HG03457 (cell line): ENCODE measurements around the gene CREG1.
"Not testable (repeated sequence)": the region's sequence is repeated elsewhere in the genome, so short reads cannot be mapped to it uniquely, and the experiment has no call there.

Source experiments
- ATAC-seq: cut with Tn5 transposase; IDR thresholded peaks from one replicate; pipeline ENCODE4 v1.9.1; 2021; ENCODE audit warnings: moderate number of reproducible peaks; ENCODE audit not compliant: unreplicated experiment

CREG1 gene

DNA sequence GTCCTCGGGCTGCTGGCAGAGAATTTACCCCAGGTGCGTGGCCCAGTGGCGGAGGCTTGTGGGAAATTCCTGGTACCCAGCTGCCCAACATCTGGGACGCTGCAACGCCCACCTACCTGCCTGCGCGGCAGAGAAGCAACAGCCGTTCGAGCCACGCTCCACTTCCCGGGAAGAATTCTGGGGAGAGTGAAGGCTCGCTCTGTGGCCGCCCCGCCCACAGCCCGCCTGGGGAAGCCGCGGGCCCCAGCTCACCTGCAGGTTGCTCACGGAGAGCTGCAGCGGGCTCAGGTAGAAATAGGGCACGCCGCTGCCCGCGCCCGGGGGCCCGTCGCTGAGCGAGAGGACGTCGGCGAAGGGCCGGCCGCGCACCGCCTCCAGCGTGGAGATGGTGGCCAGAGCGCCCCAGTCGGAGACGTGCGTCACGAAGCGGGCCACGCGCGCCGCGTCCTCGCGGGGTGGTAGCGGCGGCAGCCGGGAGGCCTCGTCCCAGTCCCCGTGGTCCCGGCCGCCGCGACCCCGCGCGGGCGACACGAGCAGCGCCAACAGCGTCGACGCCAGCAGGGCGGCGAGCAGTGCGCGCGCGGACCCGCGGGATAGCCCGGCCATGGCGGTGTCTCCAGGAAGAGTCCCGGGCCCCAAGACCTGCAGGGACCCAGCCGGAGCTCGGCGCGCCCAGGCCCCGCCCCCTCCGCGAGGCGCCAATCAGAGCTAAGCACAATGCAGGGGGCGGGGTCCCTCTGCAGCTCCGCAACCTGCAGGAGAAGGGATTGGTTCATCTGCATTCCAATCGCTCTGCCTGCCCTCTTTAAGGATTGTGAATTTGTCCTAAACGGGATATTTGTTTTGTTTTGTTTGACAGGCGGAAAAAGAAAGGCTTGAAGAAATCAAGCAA is at the start of gene CREG1:
Gene CREG1, minus strand, starts transcription at position 627 of the 892 bp plus-strand sequence.
- peak; percentile 95 for ATAC-seq

DNA sequence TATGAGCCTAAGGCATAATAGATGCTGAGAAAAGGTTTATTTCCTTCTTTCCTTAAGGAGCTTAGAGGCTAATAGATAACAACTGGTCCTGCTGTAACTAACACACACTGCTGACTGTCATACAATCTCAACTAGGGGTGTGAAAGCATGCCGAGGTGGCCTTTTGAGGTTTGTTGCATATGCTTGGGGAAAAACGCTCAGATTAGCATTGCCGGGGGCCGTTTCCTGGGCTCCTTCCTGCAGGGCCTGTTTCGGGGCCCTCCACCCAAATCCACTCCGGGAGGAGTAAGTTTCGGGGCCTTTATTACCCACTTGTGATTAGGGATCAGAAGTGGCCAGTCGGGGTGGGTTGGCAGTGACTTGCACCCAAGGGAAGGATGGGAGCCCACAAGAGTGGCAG is 49.3 kb upstream of the CREG1 start:
- ATAC-seq: no peak

DNA sequence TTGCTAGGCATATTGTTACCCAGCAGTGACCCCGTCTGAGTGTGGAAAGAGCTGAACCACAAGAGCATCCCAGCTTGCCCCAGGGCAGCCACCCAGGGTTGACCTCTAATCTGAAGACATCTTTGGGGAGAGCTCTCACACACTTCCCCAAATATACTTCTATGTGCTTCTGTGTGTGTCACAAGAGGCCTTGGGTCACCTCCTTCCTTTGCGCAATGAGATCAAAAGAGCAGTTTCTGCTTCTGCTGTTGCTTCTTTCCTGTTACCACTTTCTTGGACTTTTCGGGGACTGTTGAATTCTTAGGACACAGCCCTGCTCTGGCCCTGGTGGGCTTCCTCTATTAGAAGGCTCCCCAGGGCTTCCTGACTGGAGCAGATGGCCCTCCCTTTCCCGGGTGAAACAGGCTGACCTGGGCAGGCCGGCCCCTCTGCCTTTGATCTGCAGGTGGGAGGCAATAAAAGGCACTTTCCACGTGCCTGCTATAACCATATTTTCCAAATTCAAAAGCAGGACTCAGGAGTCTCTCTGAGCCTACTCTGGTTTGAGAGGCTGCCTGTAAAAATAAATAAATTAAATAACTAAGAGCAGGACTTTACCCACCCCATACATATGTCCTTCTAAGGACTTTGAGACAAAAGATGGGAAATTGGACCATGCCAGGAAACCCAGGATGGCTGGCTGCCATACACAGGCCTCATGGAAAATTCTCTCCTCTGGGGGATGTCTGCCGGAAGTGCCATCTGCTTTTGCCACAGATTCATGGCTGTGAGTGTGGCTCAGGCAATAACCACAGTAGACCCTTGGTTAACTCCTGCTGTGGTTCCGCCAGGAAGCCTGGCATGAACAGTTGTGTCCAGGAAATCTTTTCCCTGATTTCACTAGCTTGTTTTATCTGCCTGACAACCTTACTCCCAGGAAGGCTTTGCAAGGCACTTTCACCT is 48.2 kb upstream of the CREG1 start:
- ATAC-seq: no peak

DNA sequence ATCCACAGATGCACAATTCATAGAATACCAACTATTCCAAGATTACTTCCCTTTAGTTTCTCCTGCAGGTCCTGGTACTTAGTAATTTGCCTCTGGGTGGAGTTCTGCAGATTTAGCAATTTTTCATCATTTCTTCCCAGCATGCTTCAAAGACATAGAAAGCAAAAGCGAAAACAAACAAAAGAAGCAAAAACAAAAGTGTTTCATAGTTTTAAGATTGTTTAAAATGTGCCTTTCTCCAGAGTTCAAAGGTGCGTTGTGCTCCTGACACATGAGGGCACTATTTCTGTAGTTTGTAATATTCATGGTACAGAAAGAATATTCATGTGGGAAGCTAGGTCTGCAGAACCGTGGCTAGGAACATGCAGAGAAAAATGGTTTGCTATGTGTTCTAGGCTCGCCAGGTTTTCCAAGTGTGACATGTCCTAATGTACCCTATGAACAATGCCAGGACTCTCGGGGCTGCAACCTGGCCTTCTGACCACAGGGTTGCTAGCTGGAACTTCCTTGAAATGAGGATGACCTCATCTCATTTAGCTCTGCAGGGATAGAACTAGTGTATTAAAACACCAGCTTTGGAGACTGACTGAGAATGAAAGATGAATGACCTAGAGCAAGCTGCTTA is 46.5 kb upstream of the CREG1 start:
- ATAC-seq: peak; percentile 59

DNA sequence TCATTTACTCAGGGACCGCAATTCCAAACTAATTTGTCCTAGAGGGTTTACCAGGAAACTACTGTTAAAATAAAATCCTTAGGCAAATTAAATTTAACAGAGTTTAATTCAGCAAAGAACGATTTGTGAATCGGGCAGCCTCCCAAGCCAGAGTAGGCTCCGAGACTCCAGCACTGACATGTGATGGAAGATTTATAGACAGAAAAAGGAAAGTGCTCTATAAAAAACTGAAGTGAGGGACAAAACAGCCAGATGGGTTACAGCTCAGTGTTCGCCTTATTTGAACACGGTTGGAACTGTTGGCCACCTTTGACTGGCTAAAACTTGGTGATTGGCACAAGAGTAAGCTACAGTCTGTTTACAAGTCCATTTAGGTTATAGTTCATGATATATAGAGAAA is 41.3 kb upstream of the CREG1 start:
- no peak for ATAC-seq

DNA sequence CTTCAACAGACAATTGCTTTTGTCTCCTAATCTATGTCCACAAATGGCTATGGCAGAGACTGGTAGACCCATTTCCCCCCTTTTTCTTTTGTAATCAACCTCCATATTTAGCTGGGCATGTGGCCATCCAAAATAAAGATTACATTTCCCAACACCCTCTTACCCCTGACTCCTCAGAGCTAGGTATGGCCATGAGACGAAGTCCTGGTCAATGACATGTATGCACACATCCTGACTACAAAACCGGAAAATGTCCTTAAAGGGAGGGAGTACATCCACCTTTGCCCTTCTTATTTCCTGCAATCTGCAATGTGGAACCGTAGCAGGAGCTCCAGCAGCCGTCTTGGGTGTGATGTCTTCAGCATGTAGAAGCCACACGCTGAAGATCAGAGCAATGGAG is 40.3 kb upstream of the CREG1 start:
- no peak for ATAC-seq

DNA sequence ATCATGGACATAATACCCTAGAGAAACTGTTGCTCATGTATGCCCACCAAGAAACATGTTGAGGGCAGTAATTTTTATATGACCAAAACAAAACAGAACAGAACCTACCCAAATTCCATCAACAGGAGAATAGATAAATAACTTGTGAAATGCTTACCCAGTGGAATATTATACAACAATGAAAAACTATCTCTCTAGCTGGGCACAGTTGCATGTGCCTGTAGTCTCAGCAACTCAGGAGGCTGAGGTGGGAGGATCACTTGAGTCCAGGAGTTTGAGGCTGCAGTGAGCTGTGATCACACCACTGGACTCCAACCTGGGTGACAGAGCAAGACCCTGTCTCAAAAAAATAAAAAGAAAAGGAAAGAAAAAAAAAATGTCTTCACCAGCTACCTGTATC is 38.9 kb upstream of the CREG1 start:
- ATAC-seq: no peak

DNA sequence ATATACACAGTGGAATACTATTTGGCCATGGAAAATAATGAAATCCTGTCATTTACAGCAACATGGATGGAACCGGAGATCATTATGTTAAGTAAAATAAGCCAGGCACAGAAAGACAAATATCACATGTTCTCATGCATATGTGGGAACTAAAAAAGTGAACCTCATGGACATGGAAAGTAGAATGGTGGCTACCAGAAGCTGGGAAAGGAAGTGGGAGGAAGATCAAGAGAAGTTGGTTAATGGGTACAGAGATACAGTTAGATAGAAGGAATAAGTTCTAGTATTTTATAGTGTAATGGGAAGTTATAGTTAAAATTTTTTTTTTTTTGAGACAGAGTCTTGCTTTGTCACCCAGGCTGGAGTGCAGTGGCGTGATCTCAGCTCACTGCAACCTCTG is 34.8 kb upstream of the CREG1 start:
- ATAC-seq: no peak

DNA sequence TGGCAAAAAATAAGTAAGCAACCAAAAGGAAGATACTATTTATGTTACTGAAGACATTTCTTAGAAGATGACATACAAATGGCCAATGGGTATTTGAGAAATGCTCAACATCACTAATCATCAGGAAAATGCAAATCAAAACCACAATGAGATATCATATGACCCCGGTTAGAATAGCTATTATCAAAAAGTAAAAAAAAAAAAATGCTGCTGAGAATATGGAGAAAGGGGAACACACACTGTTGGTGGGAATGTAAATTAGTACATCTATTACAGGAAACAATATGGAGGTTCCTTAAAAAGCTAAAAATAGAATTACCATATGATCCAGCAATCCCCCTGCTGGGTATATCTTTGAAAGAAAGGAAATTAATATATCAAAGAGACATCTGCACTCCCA is 34.3 kb upstream of the CREG1 start:
- no peak for ATAC-seq

DNA sequence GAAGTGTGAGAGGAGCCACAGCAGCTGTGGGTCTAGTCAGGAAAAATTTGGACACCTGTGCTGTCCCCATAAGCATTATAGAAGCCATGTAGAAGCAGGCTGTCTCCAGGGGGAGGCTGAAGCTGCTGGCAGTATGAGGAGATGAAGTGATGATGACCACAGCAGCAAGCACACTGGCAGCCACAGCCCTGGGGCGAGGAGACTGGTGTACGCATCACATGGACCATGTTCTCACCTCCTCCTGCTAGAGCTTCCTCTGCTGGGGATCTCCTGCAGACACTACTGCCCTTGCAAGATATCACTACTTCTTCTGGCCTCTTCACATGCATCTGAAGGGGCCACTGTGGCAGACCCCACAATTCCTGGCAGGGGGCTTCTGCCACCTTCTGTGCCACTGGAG is 33.8 kb upstream of the CREG1 start:
- ATAC-seq: no peak

DNA sequence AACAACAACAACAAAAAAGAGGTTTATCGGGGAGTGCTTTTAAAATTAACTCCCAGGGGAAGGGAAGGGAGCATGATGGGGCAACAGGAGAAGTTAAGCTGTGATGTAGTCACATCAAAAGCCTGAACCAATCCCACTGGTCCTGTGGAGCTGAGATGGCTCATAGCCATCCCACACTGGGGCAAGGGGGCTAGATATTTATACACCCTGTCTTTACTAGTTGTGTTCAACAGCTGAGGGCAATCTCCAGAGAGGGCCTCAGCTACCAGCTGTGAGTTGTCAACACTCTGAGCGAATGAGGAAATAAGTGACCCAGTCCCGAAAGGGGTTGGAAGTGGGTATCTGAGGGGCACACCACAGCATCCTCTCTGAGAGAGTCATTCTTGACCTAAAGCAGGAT is 31.0 kb upstream of the CREG1 start:
- no peak for ATAC-seq

DNA sequence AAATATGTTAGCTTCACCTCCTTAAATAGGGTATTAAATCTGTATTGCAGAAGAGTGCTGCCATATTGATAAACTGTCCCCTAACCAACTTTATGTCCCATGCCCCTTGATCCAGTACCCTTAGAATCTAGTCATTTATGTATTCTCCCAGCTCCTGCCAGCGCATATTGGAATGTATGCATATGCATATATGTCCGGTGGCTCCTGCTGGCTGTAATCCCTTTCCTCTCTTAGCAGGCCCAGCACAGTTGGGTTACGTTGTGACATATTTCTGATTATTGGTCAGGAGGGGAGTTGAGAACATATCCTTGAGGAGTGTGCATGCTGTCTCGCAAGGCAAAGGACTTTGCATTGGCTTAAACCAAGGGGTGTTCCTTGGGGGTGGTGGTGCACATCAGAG is 29.2 kb upstream of the CREG1 start:
- no peak for ATAC-seq

DNA sequence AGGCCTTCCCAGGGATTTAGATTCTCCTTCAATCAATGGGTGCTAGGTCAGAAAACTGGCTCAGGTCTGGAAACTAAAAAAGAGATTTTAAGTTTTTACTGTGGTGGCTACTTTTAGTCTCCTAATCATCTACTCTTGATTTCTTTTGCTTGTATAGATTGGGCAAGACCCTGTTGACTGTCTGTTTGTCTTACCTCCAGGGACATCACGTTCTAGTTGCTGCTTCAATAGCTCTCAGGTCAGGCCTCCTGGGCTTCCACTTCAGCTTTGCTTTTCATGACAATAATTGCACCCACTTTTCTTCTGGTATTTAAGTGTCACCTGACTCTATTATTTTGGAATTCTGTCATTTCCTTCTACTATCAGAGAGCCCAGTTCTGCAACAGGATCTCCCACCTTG is 28.5 kb upstream of the CREG1 start:
- ATAC-seq: no peak

DNA sequence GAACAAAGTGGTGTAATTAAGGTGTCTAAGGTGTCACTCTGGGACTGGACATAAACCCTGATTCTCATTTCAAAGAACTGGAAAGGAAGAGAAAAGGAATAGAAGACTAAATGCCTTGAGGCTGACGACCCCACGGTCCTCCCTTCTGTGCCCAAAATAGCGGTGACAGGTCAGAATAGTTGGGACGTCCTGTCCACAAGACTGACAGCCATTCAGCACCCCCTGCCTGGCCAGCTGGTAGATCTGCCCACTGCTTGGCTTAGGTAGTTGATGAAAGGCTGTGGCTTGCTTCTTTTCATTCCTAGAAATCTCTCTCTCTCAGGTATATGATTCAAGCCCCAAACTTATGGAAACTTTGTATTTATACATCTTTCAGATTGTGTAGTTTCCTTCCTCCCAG is 26.4 kb upstream of the CREG1 start:
- ATAC-seq: no peak

DNA sequence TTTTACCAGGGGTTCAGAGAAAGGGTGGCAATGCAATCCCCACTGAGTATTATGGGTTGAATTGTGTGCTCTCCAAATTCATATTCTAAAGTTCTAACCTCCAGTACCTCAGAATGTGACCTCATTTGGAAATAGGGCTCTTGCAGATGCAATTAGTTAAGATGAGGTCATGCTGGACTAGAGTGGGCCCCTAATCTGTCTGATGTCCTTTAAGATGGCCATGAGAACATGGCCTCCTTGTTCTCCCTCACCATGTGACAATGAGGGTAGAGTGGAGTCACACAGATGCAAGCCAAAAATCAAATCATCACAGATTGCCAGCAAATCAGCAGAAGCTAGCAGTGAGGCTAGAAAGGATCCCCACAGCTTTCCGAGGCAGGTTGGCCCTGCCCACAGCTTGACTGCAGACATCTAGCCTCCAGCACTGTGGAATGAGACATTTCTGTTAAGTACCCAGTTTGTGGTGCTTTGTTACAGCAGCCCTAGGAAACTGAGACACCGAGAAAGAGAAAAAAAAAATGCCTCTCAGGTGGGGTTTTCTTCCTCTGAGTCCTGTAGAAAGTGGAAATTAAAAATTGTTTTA is 25.5 kb upstream of the CREG1 start:
- ATAC-seq: no peak

DNA sequence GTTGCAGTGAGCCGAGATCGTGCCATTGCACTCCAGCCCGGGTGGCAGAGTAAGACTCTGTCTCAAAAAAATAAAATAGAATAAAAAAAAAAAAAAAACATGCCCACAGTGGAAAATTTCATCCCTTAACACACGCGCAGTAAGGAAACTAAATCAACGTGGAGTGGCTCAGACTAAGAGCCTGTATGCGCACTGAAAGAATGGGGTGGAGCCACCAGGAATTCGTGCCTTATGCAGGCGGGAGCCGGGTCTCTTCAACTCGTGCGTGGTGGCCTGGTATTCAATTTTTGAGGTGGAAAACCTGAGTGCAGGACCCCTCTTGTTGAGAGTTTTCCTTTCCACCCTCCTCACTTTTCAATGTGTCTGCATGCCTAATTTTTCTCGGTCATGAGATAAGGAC is 22.1 kb upstream of the CREG1 start:
- ATAC-seq: no peak

DNA sequence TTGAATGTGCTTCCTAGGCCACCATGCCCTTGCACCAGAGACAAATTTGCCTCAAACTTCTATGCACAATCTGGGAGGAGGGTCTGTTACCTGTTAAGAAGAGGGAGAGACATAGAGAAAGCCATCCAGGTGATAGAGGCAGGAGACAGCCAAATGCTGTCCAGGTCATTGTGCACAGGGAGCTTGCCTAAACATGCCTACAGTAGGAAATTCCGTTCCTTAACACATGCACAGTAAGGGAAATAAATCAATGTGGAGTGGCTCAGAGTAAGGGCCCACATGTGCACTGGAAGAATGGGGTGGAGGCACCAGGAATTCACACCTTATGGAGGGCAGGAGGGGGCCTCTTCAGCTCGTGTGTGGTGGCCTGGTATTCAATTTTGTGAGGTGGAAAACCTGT is 19.5 kb upstream of the CREG1 start:
- no peak for ATAC-seq

DNA sequence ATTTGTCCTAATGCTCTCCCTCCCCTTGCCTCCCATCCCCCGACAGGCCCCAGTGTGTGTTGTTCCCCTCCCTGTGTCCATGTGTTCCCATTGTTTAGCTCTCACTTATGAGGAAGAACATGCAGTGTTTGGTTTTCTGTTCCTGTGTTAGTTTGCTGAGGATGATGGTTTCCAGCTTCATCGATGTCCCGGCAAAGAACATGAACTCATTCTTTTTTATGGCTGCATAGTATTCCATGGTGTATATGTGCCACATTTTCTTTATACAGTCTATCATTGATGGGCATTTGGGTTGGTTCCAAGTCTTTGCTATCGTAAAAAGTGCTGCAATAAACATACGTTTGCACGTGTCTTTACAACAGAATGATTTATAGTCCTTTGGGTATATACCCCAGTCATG is 17.1 kb upstream of the CREG1 start:
- not testable (repeated sequence) for ATAC-seq

DNA sequence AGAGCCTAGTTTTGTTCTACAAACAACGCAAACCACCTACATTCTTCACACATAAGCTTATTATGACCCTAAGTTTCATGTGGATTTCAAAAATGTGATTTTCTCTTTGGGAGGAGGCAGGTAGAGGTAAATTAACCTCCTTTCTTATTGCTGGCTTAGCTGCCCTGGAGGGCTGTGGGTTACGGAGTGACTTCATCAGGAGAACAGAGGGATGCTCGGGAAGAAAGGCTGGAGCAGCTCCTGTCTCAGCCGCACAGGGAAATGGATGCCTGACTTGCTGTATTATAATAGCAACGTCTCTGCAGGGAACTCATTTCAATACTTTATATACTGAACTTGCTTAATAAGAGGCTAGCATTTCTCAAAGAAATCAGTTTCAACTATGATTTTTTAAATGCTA is 14.1 kb upstream of the CREG1 start:
- ATAC-seq: no peak

DNA sequence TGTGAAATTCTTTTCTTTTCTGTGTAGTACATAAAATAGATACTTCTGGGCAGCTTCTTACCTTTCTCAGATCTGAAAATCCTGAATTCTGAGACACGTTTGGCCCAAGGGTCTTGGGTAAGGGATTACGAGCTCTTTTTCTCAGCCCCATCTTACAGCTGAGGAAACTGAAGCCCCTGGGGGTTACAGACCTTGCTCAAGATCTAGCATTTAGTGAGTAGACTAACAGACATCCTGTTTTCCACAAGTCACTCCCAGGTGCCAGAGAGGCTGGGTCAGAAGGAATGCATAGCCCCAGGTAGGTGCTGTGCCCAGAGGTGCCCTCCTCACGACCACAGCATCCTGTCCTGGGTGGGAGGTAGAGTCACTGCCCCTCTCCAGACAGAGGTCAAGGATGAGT is 13.2 kb upstream of the CREG1 start:
- no peak for ATAC-seq

DNA sequence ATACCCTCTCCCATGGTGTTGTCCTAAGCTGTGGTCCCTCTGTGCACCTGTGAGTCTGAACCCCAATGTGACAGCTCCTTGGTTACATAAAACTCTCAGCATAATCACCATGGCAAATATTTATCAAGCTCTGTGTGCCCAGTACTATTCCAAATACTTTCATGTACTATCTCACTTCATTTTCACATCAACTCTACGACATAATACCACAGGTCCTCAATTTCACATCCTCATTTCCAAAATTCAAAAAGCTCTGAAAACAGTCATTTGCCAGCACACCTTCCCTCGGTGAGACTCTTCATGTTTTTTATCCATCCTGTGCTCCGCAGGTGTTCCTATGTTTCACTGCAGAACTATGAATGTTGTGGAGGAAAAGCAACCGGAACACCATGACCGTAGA is 12.4 kb upstream of the CREG1 start:
- ATAC-seq: no peak
